HUES48 (cell line): ENCODE results near the gene GCM1.

Experiments used
- H3K27ac ChIP-seq: one replicate; pipeline ENCODE4 v1.7.0; 2013; ENCODE audit warnings: low read depth, low read length, inconsistent platforms
- H3K27me3 ChIP-seq: 2 replicates; pipeline ENCODE4 v1.6.1; 2013; ENCODE audit warnings: mild to moderate bottlenecking, low read length; ENCODE audit not compliant: control insufficient read depth, insufficient read depth
- H3K36me3 ChIP-seq: 2 replicates; pipeline ENCODE4 v1.6.1; 2013; ENCODE audit warnings: low read length; ENCODE audit not compliant: control insufficient read depth, insufficient read depth
- H3K4me1 ChIP-seq: 2 replicates; pipeline ENCODE4 v1.6.1; 2013; ENCODE audit warnings: mild to moderate bottlenecking, low read length; ENCODE audit not compliant: control insufficient read depth, insufficient read depth
- H3K4me3 ChIP-seq: 2 replicates; pipeline ENCODE4 v1.5.1; 2013; ENCODE audit warnings: mild to moderate bottlenecking, low read depth, low read length
- H3K9ac ChIP-seq: 2 replicates; pipeline ENCODE4 v1.6.1; 2013; ENCODE audit warnings: mild to moderate bottlenecking, low read depth, low read length, moderate library complexity
- H3K9me3 ChIP-seq: 2 replicates; pipeline ENCODE4 v1.6.1; 2013; ENCODE audit warnings: low read length; ENCODE audit not compliant: control insufficient read depth, insufficient read depth

GCM1 gene

GRCh38 chr6:53104916-53105315, 43.7 kb downstream of the GCM1 start:
- Histone ChIP-seq H3K27ac (no peak overlapping the region), H3K9me3 (no peaks in the 10 kb centered on the region)

GRCh38 chr6:53103993-53104675, 44.5 kb downstream of the GCM1 start:
- Histone ChIP-seq H3K4me3 (no peak overlapping the region), H3K4me1 (0 out of 2 replicates have a peak, but pooled peaks cover 5% of the 10 kb centered on the region), H3K36me3 (peaks cover 17% of the 10 kb centered on the region), H3K27ac (no peak overlapping the region), H3K9me3 (no peaks in the 10 kb centered on the region), H3K9ac (no peak overlapping the region), H3K27me3 (no peaks in the 10 kb centered on the region)

More at GRCh38 chr6:53104916-53105315, 43.7 kb downstream of the GCM1 start:
- H3K4me1 ChIP-seq, result 0 out of 2 replicates have a peak, but pooled peaks cover 5% of the 10 kb centered on the region
- H3K27me3 ChIP-seq, result no peaks in the 10 kb centered on the region
- peaks cover 15% of the 10 kb centered on the region for H3K36me3 ChIP-seq
- no peak overlapping the region for H3K9ac ChIP-seq
- H3K4me3 ChIP-seq, result no peak overlapping the region

GRCh38 chr6:53101006-53101405, 47.6 kb downstream of the GCM1 start:
- H3K36me3 ChIP-seq, result peaks cover 48% of the 10 kb centered on the region
- H3K27me3 ChIP-seq, result no peaks in the 10 kb centered on the region
- H3K9me3 ChIP-seq, result no peaks in the 10 kb centered on the region
- no peak overlapping the region for H3K9ac ChIP-seq
- H3K4me1 ChIP-seq, result no peaks in the 10 kb centered on the region
- H3K4me3 ChIP-seq, result no peak overlapping the region
- no peak overlapping the region for H3K27ac ChIP-seq

GRCh38 chr6:53100561-53100960, 48.1 kb downstream of the GCM1 start:
- H3K4me1 ChIP-seq, result no peaks in the 10 kb centered on the region
- peaks cover 52% of the 10 kb centered on the region for H3K36me3 ChIP-seq
- no peak overlapping the region for H3K9ac ChIP-seq
- H3K9me3 ChIP-seq, result no peaks in the 10 kb centered on the region
- H3K27me3 ChIP-seq, result no peaks in the 10 kb centered on the region
- H3K27ac ChIP-seq, result no peak overlapping the region
- no peak overlapping the region for H3K4me3 ChIP-seq

GRCh38 chr6:53095716-53096115, 52.9 kb downstream of the GCM1 start:
- peaks cover 85% of the 10 kb centered on the region for H3K36me3 ChIP-seq
- H3K9me3 ChIP-seq, result no peaks in the 10 kb centered on the region
- no peak overlapping the region for H3K4me3 ChIP-seq
- no peak overlapping the region for H3K9ac ChIP-seq
- no peaks in the 10 kb centered on the region for H3K27me3 ChIP-seq
- H3K27ac ChIP-seq, result no peak overlapping the region
- no peaks in the 10 kb centered on the region for H3K4me1 ChIP-seq

GRCh38 chr6:53095270-53095669, 53.4 kb downstream of the GCM1 start:
- Histone ChIP-seq H3K27me3 (no peaks in the 10 kb centered on the region), H3K4me3 (no peak overlapping the region), H3K9me3 (no peaks in the 10 kb centered on the region), H3K27ac (no peak overlapping the region), H3K36me3 (peaks cover 88% of the 10 kb centered on the region), H3K9ac (no peak overlapping the region), H3K4me1 (no peaks in the 10 kb centered on the region)

DNA sequence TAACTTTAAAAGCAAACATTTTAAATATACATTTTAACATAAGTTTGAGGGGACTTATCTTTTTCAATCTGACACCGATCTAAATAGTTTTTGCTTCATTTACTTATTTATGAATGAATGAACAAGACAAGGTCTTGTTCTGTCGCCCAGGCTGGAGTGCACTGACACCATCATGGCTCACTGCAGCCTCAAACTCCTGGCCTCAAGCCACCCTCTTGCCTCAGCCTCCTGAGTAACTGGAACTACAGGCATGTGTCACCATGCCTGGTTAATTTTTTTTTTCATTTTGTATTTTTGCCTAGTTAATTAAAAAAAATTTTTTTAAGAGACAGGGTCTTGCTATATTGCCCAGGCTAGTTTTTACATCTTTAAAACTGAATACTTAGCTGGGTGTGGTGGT, 58.1 kb downstream of the GCM1 start:
- no peaks in the 10 kb centered on the region for H3K27me3 ChIP-seq
- H3K27ac ChIP-seq, result no peak overlapping the region
- H3K9me3 ChIP-seq, result no peaks in the 10 kb centered on the region
- no peaks in the 10 kb centered on the region for H3K4me1 ChIP-seq
- no peak overlapping the region for H3K4me3 ChIP-seq
- peaks cover 91% of the 10 kb centered on the region for H3K36me3 ChIP-seq
- H3K9ac ChIP-seq, result no peak overlapping the region

- peaks cover 91% of the 10 kb centered on the region for H3K36me3 ChIP-seq
- H3K27ac ChIP-seq, result no peak overlapping the region
- no peaks in the 10 kb centered on the region for H3K27me3 ChIP-seq
- H3K9ac ChIP-seq, result no peak overlapping the region
- H3K4me1 ChIP-seq, result no peaks in the 10 kb centered on the region
- no peak overlapping the region for H3K4me3 ChIP-seq
- no peaks in the 10 kb centered on the region for H3K9me3 ChIP-seq
Measured at GRCh38 chr6:53089948-53090347, 58.7 kb downstream of the GCM1 start.

- Histone ChIP-seq H3K36me3 (peaks cover 93% of the 10 kb centered on the region), H3K4me1 (no peaks in the 10 kb centered on the region), H3K4me3 (no peak overlapping the region), H3K27ac (no peak overlapping the region), H3K27me3 (no peaks in the 10 kb centered on the region), H3K9me3 (no peaks in the 10 kb centered on the region), H3K9ac (no peak overlapping the region)
Measured at GRCh38 chr6:53086302-53086701, 62.3 kb downstream of the GCM1 start.

- Histone ChIP-seq H3K36me3 (peaks cover 98% of the 10 kb centered on the region), H3K4me1 (no peaks in the 10 kb centered on the region), H3K9me3 (no peaks in the 10 kb centered on the region), H3K9ac (no peak overlapping the region), H3K27ac (no peak overlapping the region), H3K27me3 (no peaks in the 10 kb centered on the region), H3K4me3 (no peak overlapping the region)
Measured at GRCh38 chr6:53080813-53081212, 67.8 kb downstream of the GCM1 start.
